ENCODE measurements around the gene COL8A1.

Gene COL8A1

GRCh38 chr3:99620077-99620767 lies 18.2 kb upstream of the COL8A1 start:
- no peak overlapping the region for H3K4me3 ChIP-seq (ENCODE audit: low read depth, low read length)
- no peak for TF ChIP-seq CTCF (IDR thresholded peaks at IDR 0.05; ENCODE audit: low read depth, low read length)

- no peak overlapping the region for H3K4me3 ChIP-seq (ENCODE audit: low read depth, low read length)
- TF ChIP-seq CTCF (IDR thresholded peaks at IDR 0.05; ENCODE audit: low read depth, low read length) = no peak
These were observed 17.4 kb upstream of the COL8A1 start for GRCh38 chr3:99620976-99621375.

- TF ChIP-seq CTCF (IDR thresholded peaks at IDR 0.05; ENCODE audit: low read depth, low read length) = no peak
These were observed 13.7 kb upstream of the COL8A1 start for GRCh38 chr3:99624496-99625236.

GRCh38 chr3:99625237-99625622 lies 13.2 kb upstream of the COL8A1 start:
- no peak overlapping the region for H3K4me3 ChIP-seq (ENCODE audit: low read depth, low read length)

More at GRCh38 chr3:99624496-99625236, 13.7 kb upstream of the COL8A1 start:
- no peak overlapping the region for H3K4me3 ChIP-seq (ENCODE audit: low read depth, low read length)

GRCh38 chr3:99625643-99626416 lies 12.6 kb upstream of the COL8A1 start:
- H3K4me3 ChIP-seq (ENCODE audit: low read depth, low read length) = no peak overlapping the region
- TF ChIP-seq CTCF (IDR thresholded peaks at IDR 0.05; ENCODE audit: low read depth, low read length) = no peak

More at GRCh38 chr3:99625237-99625622, 13.2 kb upstream of the COL8A1 start:
- TF ChIP-seq CTCF (IDR thresholded peaks at IDR 0.05; ENCODE audit: low read depth, low read length) = no peak

- no peak overlapping the region for H3K4me3 ChIP-seq (ENCODE audit: low read depth, low read length)
- TF ChIP-seq CTCF (IDR thresholded peaks at IDR 0.05; ENCODE audit: low read depth, low read length) = no peak
These were observed 12.0 kb upstream of the COL8A1 start for GRCh38 chr3:99626417-99626788.

Data from WI38 (cell line).